SKM-1 treated with dmso at 0.1 percent for 144 hours (cell line): ENCODE measurements around the gene PLCXD3.

Source experiments
- DNase-seq: peaks from one replicate; lab custom pipeline; 2025; ENCODE audit not compliant: unreplicated experiment; lab: John Stamatoyannopoulos, UW

PLCXD3 gene

GRCh38 chr5:41510176-41510831, at the start of gene PLCXD3:
TSS of gene PLCXD3 (minus strand) at chr5:41510601. CDS start at chr5:41510526, 75 bp downstream.
- DNase-seq = no peak

GRCh38 chr5:41559184-41559583, 48.8 kb upstream of the PLCXD3 start:
- no peak for DNase-seq

- DNase-seq = no peak
Observed at GRCh38 chr5:41558295-41558694, 47.9 kb upstream of the PLCXD3 start.

GRCh38 chr5:41547991-41548390, 37.6 kb upstream of the PLCXD3 start:
- DNase-seq = no peak

- no peak for DNase-seq
Observed at GRCh38 chr5:41542183-41542582, 31.8 kb upstream of the PLCXD3 start.

GRCh38 chr5:41539454-41539853, 29.1 kb upstream of the PLCXD3 start:
- DNase-seq = no peak

- no peak for DNase-seq
Observed at GRCh38 chr5:41537581-41537980, 27.2 kb upstream of the PLCXD3 start.

- DNase-seq = no peak
Observed at GRCh38 chr5:41532485-41532884, 22.1 kb upstream of the PLCXD3 start.

GRCh38 chr5:41527201-41527779, 16.9 kb upstream of the PLCXD3 start:
- DNase-seq = no peak

GRCh38 chr5:41526699-41527098, 16.3 kb upstream of the PLCXD3 start:
- no peak for DNase-seq

- no peak for DNase-seq
Observed at GRCh38 chr5:41524174-41524573, 13.8 kb upstream of the PLCXD3 start.

GRCh38 chr5:41522193-41522786, 11.9 kb upstream of the PLCXD3 start:
- no peak for DNase-seq

- no peak for DNase-seq
Observed at GRCh38 chr5:41519801-41520200, 9.4 kb upstream of the PLCXD3 start.

- no peak for DNase-seq
Observed at GRCh38 chr5:41517909-41518308, 7.5 kb upstream of the PLCXD3 start.

GRCh38 chr5:41511241-41511640, 840 bp upstream of the PLCXD3 start:
- DNase-seq = no peak

- no peak for DNase-seq
Observed at GRCh38 chr5:41509399-41510175, 814 bp downstream of the PLCXD3 start.

GRCh38 chr5:41508696-41509398, 1.6 kb downstream of the PLCXD3 start:
- no peak for DNase-seq

GRCh38 chr5:41508186-41508585, 2.2 kb downstream of the PLCXD3 start:
- no peak for DNase-seq

- no peak for DNase-seq
Observed at GRCh38 chr5:41507501-41507900, 2.9 kb downstream of the PLCXD3 start.

GRCh38 chr5:41503860-41504259, 6.5 kb downstream of the PLCXD3 start:
- no peak for DNase-seq

GRCh38 chr5:41503310-41503709, 7.1 kb downstream of the PLCXD3 start:
- no peak for DNase-seq
